SK-N-SH treated with all-trans-retinoic acid at 6 μM for 48 hours (cell line): ENCODE results near the gene ASIC1.
"Not testable (repeated sequence)": the region's sequence is repeated elsewhere in the genome, so short reads cannot be mapped to it uniquely, and the experiment has no call there.

ENCODE experiments used
- ATAC-seq: fragments of 200-7000 bp; cut with Tn5 transposase; 3 replicates; pipeline ENCODE4 v1.9.1; 2020; ENCODE audit warnings: mild to moderate bottlenecking, moderate library complexity
- BACH2 ChIP-seq: fragments of 250-450 bp; sonication (Bioruptor Pico); IDR thresholded peaks from 2 replicates; pipeline ENCODE4 v1.9.0; 2021; ENCODE audit warnings: mild to moderate bottlenecking, borderline replicate concordance
- CREB5 ChIP-seq: fragments of 250-450 bp; sonication (Bioruptor Pico); IDR thresholded peaks from 2 replicates; pipeline ENCODE4 v1.5.1; 2020; ENCODE audit warnings: low read depth, mild to moderate bottlenecking, moderate library complexity
- CSDC2 ChIP-seq: fragments of 250-450 bp; sonication (Bioruptor Pico); IDR thresholded peaks from 2 replicates; pipeline ENCODE4 v1.5.0; 2020; ENCODE audit warnings: mild to moderate bottlenecking, moderate library complexity
- CSRNP3 ChIP-seq: fragments of 250-450 bp; sonication (Bioruptor Pico); IDR thresholded peaks from 2 replicates; pipeline ENCODE4 v1.5.1; 2021; ENCODE audit warnings: mild to moderate bottlenecking, moderate library complexity
- ESRRG ChIP-seq: fragments of 250-450 bp; sonication (Bioruptor Pico); IDR thresholded peaks from 2 replicates; pipeline ENCODE4 v1.6.1; 2021; ENCODE audit warnings: mild to moderate bottlenecking
- GLIS3 ChIP-seq: fragments of 250-450 bp; sonication (Bioruptor Pico); IDR thresholded peaks from 2 replicates; pipeline ENCODE4 v1.5.0; 2020; ENCODE audit warnings: mild to moderate bottlenecking, moderate library complexity
- ISL1 ChIP-seq: fragments of 250-450 bp; sonication (Bioruptor Pico); IDR thresholded peaks from 2 replicates; pipeline ENCODE4 v2.1.2; 2022; ENCODE audit warnings: mild to moderate bottlenecking, moderate library complexity
- OSR1 ChIP-seq: fragments of 250-450 bp; sonication (Bioruptor Pico); IDR thresholded peaks from 2 replicates; pipeline ENCODE4 v1.8.0; 2022; ENCODE audit warnings: moderate library complexity, mild to moderate bottlenecking, inconsistent platforms
- PATZ1 ChIP-seq: fragments of 250-450 bp; sonication (Bioruptor Pico); IDR thresholded peaks from 2 replicates; pipeline ENCODE4 v1.8.0; 2020; ENCODE audit warnings: mild to moderate bottlenecking, moderate library complexity, borderline replicate concordance
- POU6F1 ChIP-seq: fragments of 250-450 bp; sonication (Bioruptor Pico); IDR thresholded peaks from 2 replicates; pipeline ENCODE4 v1.8.0; 2021; ENCODE audit warnings: low read depth, mild to moderate bottlenecking, moderate library complexity, borderline replicate concordance
- PPARA ChIP-seq: fragments of 250-450 bp; sonication (Bioruptor Pico); IDR thresholded peaks from 2 replicates; pipeline ENCODE4 v1.5.0; 2020; ENCODE audit warnings: mild to moderate bottlenecking, borderline replicate concordance
- RARB ChIP-seq: fragments of 250-450 bp; sonication (Bioruptor Pico); IDR thresholded peaks from 2 replicates; pipeline ENCODE4 v1.8.0; 2021; ENCODE audit warnings: mild to moderate bottlenecking, moderate library complexity
- SNAI2 ChIP-seq: fragments of 250-450 bp; sonication (Bioruptor Pico); IDR thresholded peaks from 2 replicates; pipeline ENCODE4 v1.5.0; 2020; ENCODE audit warnings: mild to moderate bottlenecking, moderate library complexity
- TCF4 ChIP-seq: fragments of 250-450 bp; sonication (Bioruptor Pico); IDR thresholded peaks from 2 replicates; pipeline ENCODE4 v1.8.0; 2021; ENCODE audit warnings: mild to moderate bottlenecking, moderate library complexity, borderline replicate concordance
- TOX ChIP-seq: fragments of 250-450 bp; sonication (Bioruptor Pico); IDR thresholded peaks from 2 replicates; pipeline ENCODE4 v1.8.0; 2021; ENCODE audit warnings: mild to moderate bottlenecking, moderate library complexity, borderline replicate concordance
- TSHZ2 ChIP-seq: fragments of 250-450 bp; sonication (Bioruptor Pico); IDR thresholded peaks from 2 replicates; pipeline ENCODE4 v1.5.0; 2020; ENCODE audit warnings: mild to moderate bottlenecking, moderate library complexity
- ZC3H10 ChIP-seq: fragments of 250-450 bp; sonication (Bioruptor Pico); IDR thresholded peaks from 2 replicates; pipeline ENCODE4 v1.5.1; 2021; ENCODE audit warnings: mild to moderate bottlenecking, moderate library complexity
- ZFP3 ChIP-seq: fragments of 250-450 bp; sonication (Bioruptor Pico); IDR thresholded peaks from 2 replicates; pipeline ENCODE4 v1.5.0; 2020; ENCODE audit warnings: mild to moderate bottlenecking, moderate library complexity
- ZFP30 ChIP-seq: fragments of 450-650 bp; formaldehyde crosslinking; IDR thresholded peaks from 2 replicates; pipeline ENCODE4 v1.5.0; 2022; ENCODE audit warnings: mild to moderate bottlenecking, moderate library complexity
- ZNF565 ChIP-seq: fragments of 450-650 bp; formaldehyde crosslinking; conservative IDR thresholded peaks from 2 replicates; pipeline ENCODE4 v1.5.0; 2020; ENCODE audit warnings: low read depth, mild to moderate bottlenecking, moderate library complexity
- ZNF70 ChIP-seq: fragments of 450-650 bp; formaldehyde crosslinking; IDR thresholded peaks from 2 replicates; pipeline ENCODE4 v1.5.0; 2020; ENCODE audit warnings: mild to moderate bottlenecking, moderate library complexity
- ZNF8 ChIP-seq: fragments of 450-650 bp; formaldehyde crosslinking; IDR thresholded peaks from 2 replicates; pipeline ENCODE4 v1.5.0; 2020; ENCODE audit warnings: mild to moderate bottlenecking, moderate library complexity

The ASIC1 gene

GRCh38 chr12:50082644-50083043, 25.2 kb downstream of the ASIC1 start:
- ATAC-seq: no peak
- TF ChIP-seq BACH2 (CRISPR knock-in tag) (no peak), TOX (CRISPR knock-in tag) (no peak), ZC3H10 (CRISPR knock-in tag) (no peak), TCF4 (CRISPR knock-in tag) (no peak), PPARA (no peak), ESRRG (CRISPR knock-in tag) (no peak), ZFP30 (CRISPR knock-in tag) (no peak), GLIS3 (no peak), OSR1 (CRISPR knock-in tag) (no peak), ISL1 (CRISPR knock-in tag) (no peak), CSDC2 (CRISPR knock-in tag) (no peak), ZNF70 (CRISPR knock-in tag) (no peak), ZNF565 (CRISPR knock-in tag) (no peak)

GRCh38 chr12:50083301-50083700, 25.9 kb downstream of the ASIC1 start:
- no peak for TF ChIP-seq ISL1 (CRISPR knock-in tag)
- TF ChIP-seq TSHZ2: no peak
- no peak for TF ChIP-seq CSRNP3 (CRISPR knock-in tag)
- TF ChIP-seq ZFP30 (CRISPR knock-in tag): no peak
- TF ChIP-seq BACH2 (CRISPR knock-in tag): no peak
- TF ChIP-seq TCF4 (CRISPR knock-in tag): no peak
- TF ChIP-seq TOX (CRISPR knock-in tag): no peak
- TF ChIP-seq RARB (CRISPR knock-in tag): no peak
- no peak for TF ChIP-seq ZC3H10 (CRISPR knock-in tag)
- TF ChIP-seq ZFP3 (CRISPR knock-in tag): no peak
- TF ChIP-seq ZNF565 (CRISPR knock-in tag): no peak
- no peak for TF ChIP-seq ZNF70 (CRISPR knock-in tag)
- no peak for TF ChIP-seq PATZ1 (CRISPR knock-in tag)
- no peak for TF ChIP-seq GLIS3
- no peak for TF ChIP-seq CREB5
- no peak for TF ChIP-seq ESRRG (CRISPR knock-in tag)
- no peak for TF ChIP-seq SNAI2 (CRISPR knock-in tag)
- TF ChIP-seq POU6F1 (CRISPR knock-in tag): no peak
- no peak for TF ChIP-seq ZNF8 (CRISPR knock-in tag)
- ATAC-seq: no peak

- not testable (repeated sequence) for ATAC-seq
Measured at GRCh38 chr12:50084409-50084774, 27.0 kb downstream of the ASIC1 start.
